ENCODE measurements around the gene MLLT11. TPM values are rescaled to one million over a fixed set of nuclear protein-coding genes. Genes with fewer than 3 reads are reported as not detected.

MLLT11 gene, protein sequence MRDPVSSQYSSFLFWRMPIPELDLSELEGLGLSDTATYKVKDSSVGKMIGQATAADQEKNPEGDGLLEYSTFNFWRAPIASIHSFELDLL
- total RNA-seq: 0.43 and 0.52 TPM in 2 replicates

DNA sequence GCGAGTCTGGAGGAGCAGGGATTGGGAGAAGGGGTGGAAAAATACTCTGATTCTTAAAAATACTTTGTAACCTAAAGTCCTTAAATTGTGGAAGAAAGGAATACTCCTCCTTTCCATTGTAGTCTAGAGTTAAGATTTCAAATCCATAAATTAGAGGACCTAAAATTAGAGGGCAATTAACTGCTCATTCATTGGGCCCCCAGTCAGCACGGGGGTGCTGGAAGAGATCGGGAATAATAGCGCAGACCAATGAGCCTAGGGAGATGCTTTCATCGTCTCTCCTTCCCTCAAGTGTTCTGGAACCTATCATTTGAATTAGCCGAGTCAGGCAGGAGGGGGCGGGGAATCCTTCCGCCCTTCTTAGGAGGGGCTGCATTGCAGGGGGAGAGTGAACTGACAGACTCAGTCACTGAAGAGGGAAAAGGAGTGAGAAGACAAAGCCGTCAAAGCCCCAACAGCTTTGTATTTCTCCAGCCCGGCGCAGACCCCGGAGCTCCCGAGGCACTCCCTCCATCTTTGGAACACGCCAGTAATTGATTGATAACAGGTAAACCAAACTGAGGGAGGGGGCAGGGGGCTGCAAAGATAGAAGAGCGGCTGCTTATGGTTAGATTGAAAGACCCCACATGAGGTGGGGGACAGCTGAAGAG lies at the start of gene MLLT11:
Gene MLLT11, plus strand, starts transcription at position 391 of the 650 bp plus-strand sequence. CDS start 6,828 bp downstream, outside the sequence.

DNA sequence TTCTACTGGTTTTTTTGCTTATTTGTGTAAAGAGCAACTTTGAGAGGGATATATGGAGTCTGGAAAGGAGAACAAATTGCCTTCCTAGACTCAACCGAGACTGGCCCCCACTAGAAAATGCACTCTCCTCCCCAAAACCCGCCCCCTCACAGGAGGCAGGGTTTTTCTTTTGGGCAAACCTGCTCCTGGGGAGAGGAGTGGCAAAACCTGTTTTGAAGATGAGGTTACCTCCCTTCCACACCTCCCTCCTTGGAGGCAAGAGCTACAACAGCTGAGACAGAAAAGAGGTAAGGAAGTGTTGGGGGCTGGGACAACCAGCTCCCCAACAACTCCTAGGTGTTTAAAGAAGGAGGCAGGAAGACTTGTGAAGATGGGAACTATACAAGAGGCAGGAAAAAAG lies 23.8 kb upstream of the MLLT11 start, which contains the start of gene BNIPL:
Gene BNIPL, plus strand, starts transcription at position 231 of the 400 bp plus-strand sequence. Its CDS starts 140 bp downstream, at position 371.

GRCh38 chr1:151047591-151047924 lies 12.6 kb upstream of the MLLT11 start, which contains the start of gene C1orf56:
TSS of gene C1orf56 (plus strand) at chr1:151047751. CDS start at chr1:151047848, 97 bp downstream.

GRCh38 chr1:151059109-151060006 lies 839 bp upstream of the MLLT11 start, which contains the start of gene CDC42SE1:
TSS of gene CDC42SE1 (minus strand) at chr1:151059622. CDS start at chr1:151055730, 3,892 bp downstream.

GRCh38 chr1:151070474-151071276 lies 10.5 kb downstream of the MLLT11 start, which contains the start of gene GABPB2:
TSS of gene GABPB2 (plus strand) at chr1:151070761. CDS start at chr1:151088190, 17,429 bp downstream.

Other genes starting within 250 kb of the MLLT11 start
- gene ARNT, start 183.8 kb upstream of the MLLT11 start, total RNA-seq: 20.3 and 23.4 TPM in 2 replicates
- not detected in 2 replicates for gene CTXND2, start 173.3 kb upstream of the MLLT11 start, total RNA-seq
- gene SETDB1, start 134.0 kb upstream of the MLLT11 start, total RNA-seq: 30.1 and 34.6 TPM in 2 replicates
- gene CERS2, start 85.6 kb upstream of the MLLT11 start, total RNA-seq: 80.2 and 86.6 TPM in 2 replicates
- gene ANXA9, start 78.1 kb upstream of the MLLT11 start, total RNA-seq: not detected in 2 replicates
- 10.6 and 10.7 TPM in 2 replicates for gene MINDY1, start 53.5 kb upstream of the MLLT11 start, total RNA-seq
- 5.6 and 6.3 TPM in 2 replicates for gene PRUNE1, start 51.9 kb upstream of the MLLT11 start, total RNA-seq
- under 0.01 and 0.09 TPM in 2 replicates for gene BNIPL, start 23.8 kb upstream of the MLLT11 start, total RNA-seq
- gene C1orf56, start 12.6 kb upstream of the MLLT11 start, total RNA-seq: 1.1 and 1.6 TPM in 2 replicates
- 43.7 and 60.1 TPM in 2 replicates for gene CDC42SE1, start 775 bp upstream of the MLLT11 start, total RNA-seq
- gene GABPB2, start 10.4 kb downstream of the MLLT11 start, total RNA-seq: 5.6 and 10.0 TPM in 2 replicates
- 2.2 and 4.2 TPM in 2 replicates for gene SEMA6C, start 86.2 kb downstream of the MLLT11 start, total RNA-seq
- 0.11 TPM in 1 of 2 replicates, not detected in the other for gene TNFAIP8L2, start 96.3 kb downstream of the MLLT11 start, total RNA-seq
- gene LYSMD1, start 105.5 kb downstream of the MLLT11 start, total RNA-seq: 4.6 and 4.8 TPM in 2 replicates
- 15.5 and 18.8 TPM in 2 replicates for gene SCNM1, start 105.7 kb downstream of the MLLT11 start, total RNA-seq
- gene TMOD4, start 115.6 kb downstream of the MLLT11 start, total RNA-seq: 0.26 TPM in 1 of 2 replicates, not detected in the other
- 38.9 and 49.2 TPM in 2 replicates for gene VPS72, start 129.8 kb downstream of the MLLT11 start, total RNA-seq
- gene PIP5K1A, start 138.2 kb downstream of the MLLT11 start, total RNA-seq: 40.1 and 41.8 TPM in 2 replicates
- gene PSMD4, start 194.3 kb downstream of the MLLT11 start, total RNA-seq: 197 and 219 TPM in 2 replicates
- gene ZNF687, start 221.9 kb downstream of the MLLT11 start, total RNA-seq: 7.1 and 10.3 TPM in 2 replicates